Central memory CD8-positive, alpha-beta T cell (primary cell): ENCODE results near the gene MIER2.
A peak's percentile ranks its signal among the peaks of the same experiment; 100 is the strongest.

Source experiments
- ATAC-seq: fragments of 150-1000 bp; cut with Tn5 transposase; replicated peaks from 2 replicates; pipeline ENCODE4 v1.10.0; 2022; ENCODE audit warnings: mild to moderate bottlenecking, moderate FRiP score, moderate number of reproducible peaks; ENCODE audit not compliant: poor library complexity, severe bottlenecking; ENCODE audit errors: extremely low read depth
- DNase-seq, 2 donors: peaks; one replicate each; pipeline ENCODE4 v3.0.0; 2021; ENCODE audit warnings: low spot score in 2 of 2
- H3K27ac Mint-ChIP-seq: one replicate; pipeline ENCODE4 v1.8.0; 2022; ENCODE audit warnings: low read depth, mild to moderate bottlenecking, moderate library complexity, mixed read lengths
- H3K27me3 Mint-ChIP-seq: one replicate; pipeline ENCODE4 v1.8.0; 2022; ENCODE audit warnings: mixed read lengths
- H3K36me3 Mint-ChIP-seq: one replicate; pipeline ENCODE4 v1.8.0; 2022; ENCODE audit warnings: mild to moderate bottlenecking, moderate library complexity, mixed read lengths; ENCODE audit not compliant: insufficient read depth
- H3K4me1 Mint-ChIP-seq: one replicate; pipeline ENCODE4 v1.8.0; 2022; ENCODE audit warnings: mixed read lengths
- H3K4me3 Mint-ChIP-seq: one replicate; pipeline ENCODE4 v1.8.0; 2022; ENCODE audit warnings: mild to moderate bottlenecking, moderate library complexity, mixed read lengths
- H3K9me3 Mint-ChIP-seq: one replicate; pipeline ENCODE4 v1.8.0; 2022; ENCODE audit warnings: mixed read lengths

Gene MIER2

GRCh38 chr19:313169-313987 is 31.2 kb downstream of the MIER2 start:
- peaks cover 11% of the 10 kb centered on the region for H3K36me3 Mint-ChIP-seq
- H3K4me3 Mint-ChIP-seq: no peak overlapping the region
- H3K27ac Mint-ChIP-seq: no peak overlapping the region
- no peaks in the 10 kb centered on the region for H3K9me3 Mint-ChIP-seq
- DNase-seq (no peak), ATAC-seq (no peak)
- no peaks in the 10 kb centered on the region for H3K27me3 Mint-ChIP-seq
- peaks cover 7% of the 10 kb centered on the region for H3K4me1 Mint-ChIP-seq

- ATAC-seq: no peak
- Mint-ChIP-seq H3K9me3 (no peaks in the 10 kb centered on the region), H3K27me3 (no peaks in the 10 kb centered on the region), H3K27ac (no peak overlapping the region), H3K36me3 (peaks cover 10% of the 10 kb centered on the region), H3K4me3 (no peak overlapping the region), H3K4me1 (peaks cover 7% of the 10 kb centered on the region)
- DNase-seq: no peak
Measured at GRCh38 chr19:311813-312261, 32.8 kb downstream of the MIER2 start.

- no peak for ATAC-seq
- H3K27me3 Mint-ChIP-seq: no peaks in the 10 kb centered on the region
- no peak overlapping the region for H3K27ac Mint-ChIP-seq
- peaks cover 7% of the 10 kb centered on the region for H3K4me1 Mint-ChIP-seq
- H3K36me3 Mint-ChIP-seq: peaks cover 12% of the 10 kb centered on the region
- DNase-seq: no peak
- H3K4me3 Mint-ChIP-seq: no peak overlapping the region
- H3K9me3 Mint-ChIP-seq: no peaks in the 10 kb centered on the region
Measured at GRCh38 chr19:310781-311496, 33.7 kb downstream of the MIER2 start.

GRCh38 chr19:310141-310651 is 34.4 kb downstream of the MIER2 start:
- Mint-ChIP-seq H3K27ac (no peak overlapping the region), H3K4me1 (peaks cover 6% of the 10 kb centered on the region), H3K27me3 (no peaks in the 10 kb centered on the region), H3K4me3 (no peak overlapping the region), H3K36me3 (peaks cover 12% of the 10 kb centered on the region), H3K9me3 (no peaks in the 10 kb centered on the region)
- DNase-seq (no peak), ATAC-seq (no peak)

GRCh38 chr19:309206-309565 is 35.4 kb downstream of the MIER2 start:
- no peak for DNase-seq
- H3K4me3 Mint-ChIP-seq: no peak overlapping the region
- ATAC-seq: no peak
- no peaks in the 10 kb centered on the region for H3K27me3 Mint-ChIP-seq
- H3K9me3 Mint-ChIP-seq: no peaks in the 10 kb centered on the region
- no peak overlapping the region for H3K27ac Mint-ChIP-seq
- H3K36me3 Mint-ChIP-seq: peaks cover 10% of the 10 kb centered on the region
- H3K4me1 Mint-ChIP-seq: peaks cover 7% of the 10 kb centered on the region

- no peak for ATAC-seq
- H3K4me3 Mint-ChIP-seq: no peak overlapping the region
- H3K9me3 Mint-ChIP-seq: no peaks in the 10 kb centered on the region
- no peak for DNase-seq
- no peak overlapping the region for H3K27ac Mint-ChIP-seq
- H3K36me3 Mint-ChIP-seq: peaks cover 8% of the 10 kb centered on the region
- H3K4me1 Mint-ChIP-seq: peaks cover 7% of the 10 kb centered on the region
- no peaks in the 10 kb centered on the region for H3K27me3 Mint-ChIP-seq
Measured at GRCh38 chr19:308471-309205, 36.0 kb downstream of the MIER2 start.

- ATAC-seq (no peak), DNase-seq (no peak)
- no peaks in the 10 kb centered on the region for H3K27me3 Mint-ChIP-seq
- H3K27ac Mint-ChIP-seq: no peak overlapping the region
- H3K36me3 Mint-ChIP-seq: peaks cover 6% of the 10 kb centered on the region
- H3K4me1 Mint-ChIP-seq: peaks cover 7% of the 10 kb centered on the region
- H3K4me3 Mint-ChIP-seq: no peak overlapping the region
- H3K9me3 Mint-ChIP-seq: no peaks in the 10 kb centered on the region
Measured at GRCh38 chr19:307793-308420, 36.7 kb downstream of the MIER2 start.

GRCh38 chr19:307111-307531 is 37.5 kb downstream of the MIER2 start:
- H3K9me3 Mint-ChIP-seq: no peaks in the 10 kb centered on the region
- no peak overlapping the region for H3K27ac Mint-ChIP-seq
- no peak for DNase-seq
- H3K4me3 Mint-ChIP-seq: no peak overlapping the region
- no peaks in the 10 kb centered on the region for H3K27me3 Mint-ChIP-seq
- peaks cover 6% of the 10 kb centered on the region for H3K36me3 Mint-ChIP-seq
- no peak for ATAC-seq
- H3K4me1 Mint-ChIP-seq: peaks cover 7% of the 10 kb centered on the region

- H3K9me3 Mint-ChIP-seq: no peaks in the 10 kb centered on the region
- no peak overlapping the region for H3K4me3 Mint-ChIP-seq
- DNase-seq: no peak
- H3K4me1 Mint-ChIP-seq: peaks cover 7% of the 10 kb centered on the region
- ATAC-seq: no peak
- no peaks in the 10 kb centered on the region for H3K27me3 Mint-ChIP-seq
- peaks cover 7% of the 10 kb centered on the region for H3K36me3 Mint-ChIP-seq
- H3K27ac Mint-ChIP-seq: peak overlapping the region; percentile 29
Measured at GRCh38 chr19:306151-306900, 38.3 kb downstream of the MIER2 start.

- H3K9me3 Mint-ChIP-seq: no peaks in the 10 kb centered on the region
- H3K4me3 Mint-ChIP-seq: no peak overlapping the region
- ATAC-seq (no peak), DNase-seq (no peak)
- H3K36me3 Mint-ChIP-seq: peaks cover 5% of the 10 kb centered on the region
- H3K27ac Mint-ChIP-seq: peak overlapping the region; percentile 29
- no peaks in the 10 kb centered on the region for H3K27me3 Mint-ChIP-seq
- H3K4me1 Mint-ChIP-seq: peaks cover 7% of the 10 kb centered on the region
Measured at GRCh38 chr19:305240-306150, 39.1 kb downstream of the MIER2 start.
